MCF 10A (cell line): Measurements from ENCODE around the gene TTC36. TPM values are rescaled to one million over a fixed set of nuclear protein-coding genes. Genes with fewer than 3 reads are reported as not detected.
"Not testable (repeated sequence)": the region's sequence is repeated elsewhere in the genome, so short reads cannot be mapped to it uniquely, and the experiment has no call there.

ENCODE experiments used
- BruUV-seq: library from RNA; stranded (reverse); fragments of 400-500 nt; replicated peaks from 2 replicates; lab custom pipeline; 2021; lab: Mats Ljungman, UMichigan
- CTCF ChIA-PET: fragments of 300-600 bp; sonication (Branson Sonifier 250); formaldehyde crosslinking; extraction: SDS; loops from one replicate; lab custom pipeline; 2021; ENCODE audit warnings: antibody characterized with exemption, inconsistent platforms; lab: Yijun Ruan, JAX
- POLR2A ChIA-PET: fragments of 300-600, 350-650 bp; sonication (Branson Sonifier 250); formaldehyde crosslinking; extraction: SDS; loops from one replicate; lab custom pipeline; 2020; ENCODE audit warnings: antibody characterized with exemption, inconsistent platforms; lab: Yijun Ruan, JAX
- DNase-seq: peaks from one replicate; pipeline ENCODE4 v3.0.0-alpha.2; 2018; ENCODE audit not compliant: unreplicated experiment
- H3K27ac Mint-ChIP-seq: one replicate; pipeline ENCODE4 v1.8.0; 2022; ENCODE audit warnings: mild to moderate bottlenecking, low read depth, mixed read lengths; ENCODE audit not compliant: unreplicated experiment
- H3K27me3 Mint-ChIP-seq: one replicate; pipeline ENCODE4 v1.8.0; 2022; ENCODE audit warnings: mixed read lengths; ENCODE audit not compliant: insufficient read depth, unreplicated experiment
- H3K36me3 Mint-ChIP-seq: one replicate; pipeline ENCODE4 v1.8.0; 2022; ENCODE audit warnings: mild to moderate bottlenecking, moderate library complexity, mixed read lengths; ENCODE audit not compliant: insufficient read depth, unreplicated experiment
- H3K4me1 Mint-ChIP-seq: one replicate; pipeline ENCODE4 v1.8.0; 2022; ENCODE audit warnings: mixed read lengths; ENCODE audit not compliant: insufficient read depth, unreplicated experiment
- H3K4me3 Mint-ChIP-seq: one replicate; pipeline ENCODE4 v1.8.0; 2022; ENCODE audit warnings: mild to moderate bottlenecking, moderate library complexity, mixed read lengths; ENCODE audit not compliant: unreplicated experiment
- H3K9me3 Mint-ChIP-seq: one replicate; pipeline ENCODE4 v1.8.0; 2022; ENCODE audit warnings: mixed read lengths; ENCODE audit not compliant: unreplicated experiment
- CTCF ChIP-seq: fragments of 200-600 bp; IDR thresholded peaks from one replicate; pipeline ENCODE4 v1.8.0; 2022; ENCODE audit warnings: antibody characterized with exemption, mild to moderate bottlenecking; ENCODE audit not compliant: unreplicated experiment
- intact Hi-C: fragments of 100-400 bp; cut with micrococcal nuclease; formaldehyde crosslinking; loops from 2 replicates; pipeline ENCODE4 v1.14.1; 2022
- total RNA-seq: library from RNA; stranded (reverse); gene quantifications from 2 replicates; pipeline ENCODE4 v1.2.3, GENCODE V29; 2022

TTC36 gene
- total RNA-seq, 1 experiment from 2014 or later = 0.63 TPM

DNA sequence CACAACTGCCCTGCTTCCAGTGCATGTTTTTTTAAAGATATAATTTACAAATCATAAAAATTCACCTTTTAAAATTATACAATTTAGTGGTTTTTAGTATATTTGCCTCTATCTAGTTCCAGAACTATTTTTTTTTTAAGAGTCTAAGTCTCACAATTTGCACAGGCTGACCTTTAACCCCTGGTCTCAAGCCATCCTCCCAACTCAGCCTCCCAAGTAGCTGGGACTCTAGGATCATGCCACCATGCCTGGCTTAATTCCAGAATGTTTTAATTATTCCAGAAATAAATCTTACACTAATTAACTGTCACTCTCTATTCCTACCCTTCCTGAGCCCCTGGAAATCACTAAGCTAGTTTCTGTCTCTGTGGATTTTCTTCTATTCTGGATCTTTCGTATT lies 43.5 kb downstream of the TTC36 start:
- Mint-ChIP-seq H3K4me3 (no peak overlapping the region), H3K36me3 (peaks cover 3% of the 10 kb centered on the region), H3K9me3 (no peaks in the 10 kb centered on the region), H3K27ac (no peak overlapping the region), H3K4me1 (peaks cover 16% of the 10 kb centered on the region), H3K27me3 (no peaks in the 10 kb centered on the region)
- intact Hi-C loops = no loop called here
- no TSS peak for BruUV-seq
- POLR2A ChIA-PET = interaction anchor here (0.6 to 4.3 kb wide), 3 partner anchors 8 to 36 kb away, joined by 3 to 28 read pairs (median 4); partner anchors contain the start of gene PHLDB1
- CTCF ChIA-PET = interaction anchor here (0.7 kb wide), 1 partner anchor 191 kb away, joined by 3 read pairs; no protein-coding TSS in a partner anchor
- no peak for DNase-seq
- no peak for TF ChIP-seq CTCF

DNA sequence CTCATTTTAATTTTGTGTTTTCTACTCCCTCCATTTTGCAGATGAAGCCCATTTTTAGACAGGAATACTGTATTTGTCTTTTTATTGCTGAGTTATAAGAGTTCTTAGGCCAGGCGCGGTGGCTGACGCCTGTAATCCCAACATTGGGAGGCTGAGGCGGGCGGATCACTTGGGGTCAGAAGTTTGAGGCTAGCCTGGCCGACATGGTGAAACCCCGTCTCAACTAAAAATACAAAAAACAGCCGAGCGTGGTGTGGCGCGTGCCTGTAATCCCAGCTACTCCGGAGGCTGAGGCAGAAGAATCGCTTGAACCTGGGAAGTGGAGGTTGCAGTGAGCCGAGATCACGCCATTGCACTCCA lies 44.4 kb downstream of the TTC36 start:
- intact Hi-C loops = not testable (repeated sequence)
- POLR2A ChIA-PET = interaction anchor here (0.6 to 4.3 kb wide), 6 partner anchors 22 to 131 kb away, joined by 3 to 28 read pairs (median 4); no protein-coding TSS in a partner anchor

DNA sequence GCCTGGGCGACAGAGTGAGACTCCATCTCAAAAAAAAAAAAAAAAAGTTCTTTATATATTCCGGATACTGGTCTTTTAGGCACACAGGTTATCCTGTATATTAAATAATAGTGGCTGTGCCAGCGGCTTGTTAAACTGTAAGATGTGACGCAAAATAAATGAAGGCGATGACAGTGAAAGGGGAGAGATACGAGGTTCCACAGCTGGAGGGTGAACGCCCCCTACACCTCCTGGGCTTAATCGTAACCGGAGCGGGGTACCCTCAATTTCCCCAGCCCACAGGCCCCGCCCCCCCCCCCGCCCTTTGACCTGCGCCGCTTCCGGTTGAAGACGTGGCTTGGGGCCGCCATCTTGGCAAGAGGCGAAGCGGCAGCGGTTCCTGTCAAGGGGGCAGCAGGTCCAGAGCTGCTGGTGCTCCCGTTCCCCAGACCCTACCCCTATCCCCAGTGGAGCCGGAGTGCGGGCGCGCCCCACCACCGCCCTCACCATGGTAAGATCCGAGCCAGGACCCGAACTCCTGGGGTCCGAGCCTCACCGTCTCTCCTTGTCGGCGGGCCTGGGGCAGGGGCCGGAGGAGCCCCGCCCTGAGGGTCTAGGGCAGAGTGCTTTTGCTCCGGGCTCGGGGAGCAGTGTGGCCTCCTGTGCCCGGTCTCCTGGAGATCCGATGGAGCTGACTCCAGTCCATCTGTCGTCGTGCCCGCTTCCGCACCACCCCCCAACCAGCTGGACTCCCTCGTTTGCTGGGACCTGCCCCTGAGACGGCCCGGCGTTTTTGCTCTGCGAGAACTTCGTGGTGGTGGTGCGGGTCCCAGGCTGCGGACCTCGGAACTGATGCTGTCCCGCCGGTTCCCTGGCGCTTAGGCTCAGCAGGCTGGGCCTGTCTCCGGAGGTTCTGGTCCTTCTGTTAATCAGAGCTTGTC lies 45.0 kb downstream of the TTC36 start, which contains the start of gene ARCN1:
ARCN1 (plus strand) TSS at position 349 of the 920 bp plus-strand sequence; CDS start at position 488, 139 bp downstream.
- no peak for TF ChIP-seq CTCF
- peak; percentile 70 for DNase-seq
- Mint-ChIP-seq H3K27ac (peak within 1 kb of the TSS; percentile 81), H3K4me3 (peak within 1 kb of the TSS; percentile 84), H3K36me3 (peaks cover 7% of the 10 kb centered on the region), H3K4me1 (peaks cover 20% of the 10 kb centered on the region), H3K9me3 (no peaks in the 10 kb centered on the region), H3K27me3 (no peaks in the 10 kb centered on the region)
- CTCF ChIA-PET = interaction anchor here (0.6 to 0.9 kb wide), 3 partner anchors 23 to 530 kb away, joined by 3 to 4 read pairs (median 3); no protein-coding TSS in a partner anchor
- intact Hi-C loops = no loop called here
- POLR2A ChIA-PET = interaction anchor here (0.6 to 4.3 kb wide), 8 partner anchors 21 to 170 kb away, joined by 3 to 28 read pairs (median 3); no protein-coding TSS in a partner anchor
- BruUV-seq = no TSS peak

More for the DNA sequence above, 44.4 kb downstream of the TTC36 start:
- Mint-ChIP-seq H3K4me3 (peak overlapping the region; percentile 84), H3K27ac (peak overlapping the region; percentile 25), H3K4me1 (peaks cover 20% of the 10 kb centered on the region)
- TSS peak; percentile 73 for BruUV-seq
- H3K27me3 Mint-ChIP-seq, H3K36me3 Mint-ChIP-seq, H3K9me3 Mint-ChIP-seq, DNase-seq: not testable (repeated sequence)
- CTCF ChIA-PET = interaction anchor here (0.7 kb wide), 1 partner anchor 531 kb away, joined by 4 read pairs; no protein-coding TSS in a partner anchor

DNA sequence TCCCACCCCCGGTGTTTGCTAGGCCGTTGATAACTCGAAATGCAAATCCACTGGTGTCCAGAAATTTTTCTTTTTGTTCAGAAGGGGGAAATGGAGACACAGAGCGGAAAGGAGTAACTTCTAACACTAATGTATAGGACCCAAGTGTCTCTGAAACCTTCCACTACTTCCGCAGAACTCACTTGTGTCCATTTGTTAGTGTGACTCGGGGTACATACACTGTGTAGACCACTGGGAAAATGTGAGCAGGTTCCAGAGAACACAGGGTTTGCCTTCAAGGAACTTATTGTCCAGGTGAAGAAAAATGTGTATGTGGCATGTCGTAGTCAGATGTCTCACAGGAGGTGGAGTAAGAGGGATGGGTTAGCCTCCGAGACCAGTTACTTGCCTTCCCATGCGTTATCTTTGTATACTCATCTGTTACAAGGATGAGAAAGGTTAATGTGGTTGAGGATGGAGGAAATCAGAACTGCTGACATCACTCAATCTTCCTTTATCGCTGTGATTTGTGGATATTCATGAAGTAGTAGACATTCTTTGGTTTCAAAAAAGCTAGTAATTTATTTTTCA lies 45.8 kb downstream of the TTC36 start:
- H3K9me3 Mint-ChIP-seq = no peaks in the 10 kb centered on the region
- CTCF ChIA-PET = interaction anchor here (0.6 to 0.9 kb wide), 2 partner anchors 22 to 27 kb away, joined by 3 read pairs; no protein-coding TSS in a partner anchor

More for the DNA sequence above, 45.8 kb downstream of the TTC36 start:
- Mint-ChIP-seq H3K27ac (peak overlapping the region; percentile 81), H3K4me3 (peak overlapping the region; percentile 84), H3K27me3 (no peaks in the 10 kb centered on the region), H3K4me1 (peaks cover 20% of the 10 kb centered on the region), H3K36me3 (peaks cover 7% of the 10 kb centered on the region)
- TF ChIP-seq CTCF = no peak
- intact Hi-C loops = no loop called here
- DNase-seq = peak; percentile 41
- BruUV-seq = TSS peak; percentile 50
- POLR2A ChIA-PET = interaction anchor here (0.6 to 4.3 kb wide), 6 partner anchors 21 to 662 kb away, joined by 3 to 28 read pairs (median 4); no protein-coding TSS in a partner anchor
